ENCODE measurements around the gene TMEM141.
"Not testable (repeated sequence)": the region's sequence is repeated elsewhere in the genome, so short reads cannot be mapped to it uniquely, and the experiment has no call there.

TMEM141 gene

GRCh38 chr9:136799079-136799853, 8.1 kb downstream of the TMEM141 start:
- H3K4me3 ChIP-seq (IDR thresholded peaks at IDR 0.05; ENCODE audit: insufficient read depth, low read depth, low read length) = no peak overlapping the region
- peaks cover 49% of the 10 kb centered on the region for H3K4me1 ChIP-seq (ENCODE audit: low read depth, poor library complexity, severe bottlenecking)
- H3K36me3 ChIP-seq (ENCODE audit: insufficient read depth) = no peaks in the 10 kb centered on the region
- peak overlapping the region; percentile 22; the same call in 1 of the 2 replicates for H3K9ac ChIP-seq
- no peak overlapping the region for H3K27ac ChIP-seq
- H3K4me2 ChIP-seq = peak overlapping the region; percentile 41
- H3K27me3 ChIP-seq (ENCODE audit: insufficient read depth, low read depth) = peaks cover 6% of the 10 kb centered on the region; the same call in 1 of the 2 replicates
- no peaks in the 10 kb centered on the region for H3K79me2 ChIP-seq (ENCODE audit: insufficient read depth, low read depth)
- no peaks in the 10 kb centered on the region for H4K20me1 ChIP-seq (ENCODE audit: insufficient read depth)
- no peak for TF ChIP-seq CTCF (conservative IDR thresholded peaks at IDR 0.05; ENCODE audit: low read depth, low read length)
- H2AFZ ChIP-seq (ENCODE audit: low read depth) = peak overlapping the region; percentile 39; the same call in 1 of the 2 replicates

GRCh38 chr9:136799854-136800657, 8.9 kb downstream of the TMEM141 start:
- peak overlapping the region; percentile 87 for H3K4me2 ChIP-seq
- no peak overlapping the region for H3K4me3 ChIP-seq (IDR thresholded peaks at IDR 0.05; ENCODE audit: insufficient read depth, low read depth, low read length)
- no peaks in the 10 kb centered on the region for H3K36me3 ChIP-seq (ENCODE audit: insufficient read depth)
- peaks cover 42% of the 10 kb centered on the region for H3K4me1 ChIP-seq (ENCODE audit: low read depth, poor library complexity, severe bottlenecking)
- no peak for TF ChIP-seq CTCF (conservative IDR thresholded peaks at IDR 0.05; ENCODE audit: low read depth, low read length)
- H3K27me3 ChIP-seq (ENCODE audit: insufficient read depth, low read depth) = peaks cover 6% of the 10 kb centered on the region; the same call in 1 of the 2 replicates
- no peak overlapping the region; the same call in 1 of the 2 replicates for H3K27ac ChIP-seq
- H4K20me1 ChIP-seq (ENCODE audit: insufficient read depth) = no peaks in the 10 kb centered on the region
- no peaks in the 10 kb centered on the region for H3K79me2 ChIP-seq (ENCODE audit: insufficient read depth, low read depth)
- peak overlapping the region; percentile 57; the same call in 1 of the 2 replicates for H2AFZ ChIP-seq (ENCODE audit: low read depth)
- peak overlapping the region; percentile 22; the same call in 1 of the 2 replicates for H3K9ac ChIP-seq

- no peaks in the 10 kb centered on the region for H3K36me3 ChIP-seq (ENCODE audit: insufficient read depth)
- no peaks in the 10 kb centered on the region for H4K20me1 ChIP-seq (ENCODE audit: insufficient read depth)
- no peaks in the 10 kb centered on the region for H3K79me2 ChIP-seq (ENCODE audit: insufficient read depth, low read depth)
- H3K4me1 ChIP-seq (ENCODE audit: low read depth, poor library complexity, severe bottlenecking) = peaks cover 37% of the 10 kb centered on the region
- no peak overlapping the region for H3K27ac ChIP-seq
- H2AFZ ChIP-seq (ENCODE audit: low read depth) = no peak overlapping the region
- H3K4me3 ChIP-seq (IDR thresholded peaks at IDR 0.05; ENCODE audit: insufficient read depth, low read depth, low read length) = no peak overlapping the region
- H3K27me3 ChIP-seq (ENCODE audit: insufficient read depth, low read depth) = no peaks in the 10 kb centered on the region; the same call in 1 of the 2 replicates
- H3K4me2 ChIP-seq = peak overlapping the region; percentile 21; the same call in 1 of the 2 replicates
- H3K9ac ChIP-seq = no peak overlapping the region
- TF ChIP-seq CTCF (conservative IDR thresholded peaks at IDR 0.05; ENCODE audit: low read depth, low read length) = no peak
Observed at GRCh38 chr9:136802321-136802720, 11.2 kb downstream of the TMEM141 start.

- H3K79me2 ChIP-seq (ENCODE audit: insufficient read depth, low read depth); H3K27me3 ChIP-seq (ENCODE audit: insufficient read depth, low read depth); H3K4me2 ChIP-seq; H3K9ac ChIP-seq; H3K4me3 ChIP-seq (IDR thresholded peaks at IDR 0.05; ENCODE audit: insufficient read depth, low read depth, low read length); H4K20me1 ChIP-seq (ENCODE audit: insufficient read depth); H3K36me3 ChIP-seq (ENCODE audit: insufficient read depth); H2AFZ ChIP-seq (ENCODE audit: low read depth); H3K27ac ChIP-seq: not testable (repeated sequence)
- peaks cover 37% of the 10 kb centered on the region for H3K4me1 ChIP-seq (ENCODE audit: low read depth, poor library complexity, severe bottlenecking)
Observed at GRCh38 chr9:136803009-136803550, 11.9 kb downstream of the TMEM141 start.
